Bronchial epithelial cell (primary cell): ENCODE results near the gene RECK. TPM values are rescaled to one million over a fixed set of nuclear protein-coding genes. Genes with fewer than 3 reads are reported as not detected.

Experiments
- DNase-seq: peaks from one replicate; pipeline ENCODE4 v3.0.0-alpha.2; 2010; ENCODE audit warnings: low read depth
- FAIRE-seq: peaks from 2 replicates; lab custom pipeline; 2011; peaks lifted over from hg19 to GRCh38; lab: Jason Lieb, UNC
- H3K27me3 ChIP-seq: 2 replicates; pipeline ENCODE4 v1.5.1; 2011; ENCODE audit warnings: low read length; ENCODE audit not compliant: control insufficient read depth, insufficient read depth
- H3K36me3 ChIP-seq: 2 replicates; pipeline ENCODE4 v1.5.1; 2011; ENCODE audit warnings: low read length; ENCODE audit not compliant: control insufficient read depth, insufficient read depth
- H3K4me3 ChIP-seq: 2 replicates; pipeline ENCODE4 v1.5.1; 2011; ENCODE audit warnings: mild to moderate bottlenecking, low read depth, low read length, control low read depth
- CTCF ChIP-seq: IDR thresholded peaks from 2 replicates; pipeline ENCODE4 v1.5.1; 2011; ENCODE audit warnings: mild to moderate bottlenecking, moderate library complexity, low read length, control low read depth, inconsistent platforms; ENCODE audit not compliant: insufficient read depth, severe bottlenecking
- total RNA-seq: library from RNA; depleted of rRNA; stranded (reverse); fragments of >200 nt; gene quantifications from 2 replicates; pipeline ENCODE4 v1.2.1, GENCODE V29; 2014

The RECK gene
- total RNA-seq, 1 donor from 2014 or later: 1.3 TPM

GRCh38 chr9:36056896-36057295 is 20.2 kb downstream of the RECK start:
- no peaks in the 10 kb centered on the region for H3K27me3 ChIP-seq
- DNase-seq (peak; percentile 32), FAIRE-seq (no peak)
- TF ChIP-seq CTCF: no peak
- no peaks in the 10 kb centered on the region for H3K36me3 ChIP-seq
- no peak overlapping the region for H3K4me3 ChIP-seq

GRCh38 chr9:36063804-36064447 is 27.2 kb downstream of the RECK start:
- H3K27me3 ChIP-seq: no peaks in the 10 kb centered on the region
- no peak overlapping the region for H3K4me3 ChIP-seq
- no peak for TF ChIP-seq CTCF
- DNase-seq: peak; percentile 30
- H3K36me3 ChIP-seq: no peaks in the 10 kb centered on the region
- FAIRE-seq: peak; percentile 28

- Histone ChIP-seq H3K36me3 (no peaks in the 10 kb centered on the region), H3K4me3 (no peak overlapping the region), H3K27me3 (no peaks in the 10 kb centered on the region)
- FAIRE-seq (no peak), DNase-seq (peak; percentile 46)
- no peak for TF ChIP-seq CTCF
Measured at GRCh38 chr9:36064448-36065037, 27.8 kb downstream of the RECK start.

- H3K36me3 ChIP-seq: no peaks in the 10 kb centered on the region
- TF ChIP-seq CTCF: no peak
- no peak for FAIRE-seq
- no peaks in the 10 kb centered on the region for H3K27me3 ChIP-seq
- no peak overlapping the region for H3K4me3 ChIP-seq
- DNase-seq: no peak
Measured at GRCh38 chr9:36074055-36074454, 37.3 kb downstream of the RECK start.

GRCh38 chr9:36074870-36075532 is 38.3 kb downstream of the RECK start:
- Histone ChIP-seq H3K27me3 (no peaks in the 10 kb centered on the region), H3K36me3 (no peaks in the 10 kb centered on the region), H3K4me3 (no peak overlapping the region)
- FAIRE-seq (peak; percentile 80), DNase-seq (peak; percentile 97)
- no peak for TF ChIP-seq CTCF
